ENCODE results near the gene INPP1.
"Not testable (repeated sequence)": the region's sequence is repeated elsewhere in the genome, so short reads cannot be mapped to it uniquely, and the experiment has no call there.

INPP1 gene

GRCh38 chr2:190308031-190308430 is 35.4 kb upstream of the INPP1 start:
- Histone ChIP-seq H4K20me1 (ENCODE audit: insufficient read depth, low read length, poor library complexity, severe bottlenecking) (no peaks in the 10 kb centered on the region), H3K9ac (ENCODE audit: low read depth, low read length, poor library complexity, severe bottlenecking) (no peak overlapping the region), H2AFZ (ENCODE audit: low read length) (no peak overlapping the region), H3K4me1 (ENCODE audit: insufficient read depth, low read length, poor library complexity, severe bottlenecking) (peaks cover 3% of the 10 kb centered on the region), H3K9me3 (ENCODE audit: insufficient read depth, low read depth, low read length) (no peaks in the 10 kb centered on the region), H3K4me2 (ENCODE audit: low read depth, low read length, poor library complexity, severe bottlenecking) (no peak overlapping the region), H3F3A (ENCODE audit: low read depth) (no peaks in the 10 kb centered on the region), H3K27me3 (ENCODE audit: insufficient read depth, low read length, poor library complexity, severe bottlenecking) (no peaks in the 10 kb centered on the region), H3K36me3 (ENCODE audit: insufficient read depth, low read length) (peaks cover 7% of the 10 kb centered on the region; the same call in 1 of the 2 replicates), H3K79me2 (ENCODE audit: insufficient read depth, low read length) (0 out of 2 replicates have a peak, but pooled peaks cover 10% of the 10 kb centered on the region), H3K4me3 (ENCODE audit: low read length, poor library complexity, severe bottlenecking) (no peak overlapping the region), H3K9me2 (replicated peaks; ENCODE audit: low read depth, low read length) (no peaks in the 10 kb centered on the region)
- TF ChIP-seq EZH2phosphoT487 (IDR thresholded peaks at IDR 0.05; ENCODE audit: borderline replicate concordance) (no peak), CTCF (conservative IDR thresholded peaks at IDR 0.05; ENCODE audit: low read length) (no peak)

GRCh38 chr2:190311893-190312634 is 31.3 kb upstream of the INPP1 start:
- Histone ChIP-seq H3F3A (ENCODE audit: low read depth) (no peaks in the 10 kb centered on the region), H3K9me2 (replicated peaks; ENCODE audit: low read depth, low read length) (no peaks in the 10 kb centered on the region), H3K27me3 (ENCODE audit: insufficient read depth, low read length, poor library complexity, severe bottlenecking) (no peaks in the 10 kb centered on the region), H2AFZ (ENCODE audit: low read length) (no peak overlapping the region), H3K4me1 (ENCODE audit: insufficient read depth, low read length, poor library complexity, severe bottlenecking) (peaks cover 21% of the 10 kb centered on the region), H3K79me2 (ENCODE audit: insufficient read depth, low read length) (peaks cover 28% of the 10 kb centered on the region), H4K20me1 (ENCODE audit: insufficient read depth, low read length, poor library complexity, severe bottlenecking) (no peaks in the 10 kb centered on the region), H3K9ac (ENCODE audit: low read depth, low read length, poor library complexity, severe bottlenecking) (no peak overlapping the region), H3K9me3 (ENCODE audit: insufficient read depth, low read depth, low read length) (no peaks in the 10 kb centered on the region), H3K36me3 (ENCODE audit: insufficient read depth, low read length) (peaks cover 7% of the 10 kb centered on the region; the same call in 1 of the 2 replicates), H3K4me3 (ENCODE audit: low read length, poor library complexity, severe bottlenecking) (no peak overlapping the region), H3K4me2 (ENCODE audit: low read depth, low read length, poor library complexity, severe bottlenecking) (no peak overlapping the region)
- no peak for TF ChIP-seq EZH2phosphoT487 (IDR thresholded peaks at IDR 0.05; ENCODE audit: borderline replicate concordance)
- TF ChIP-seq CTCF (conservative IDR thresholded peaks at IDR 0.05; ENCODE audit: low read length): no peak

- H3K27me3 ChIP-seq (ENCODE audit: insufficient read depth, low read length, poor library complexity, severe bottlenecking); H2AFZ ChIP-seq (ENCODE audit: low read length); H4K20me1 ChIP-seq (ENCODE audit: insufficient read depth, low read length, poor library complexity, severe bottlenecking); H3K36me3 ChIP-seq (ENCODE audit: insufficient read depth, low read length); H3K4me3 ChIP-seq (ENCODE audit: low read length, poor library complexity, severe bottlenecking); H3F3A ChIP-seq (ENCODE audit: low read depth); H3K4me2 ChIP-seq (ENCODE audit: low read depth, low read length, poor library complexity, severe bottlenecking); H3K9ac ChIP-seq (ENCODE audit: low read depth, low read length, poor library complexity, severe bottlenecking); H3K9me3 ChIP-seq (ENCODE audit: insufficient read depth, low read depth, low read length); H3K9me2 ChIP-seq (replicated peaks; ENCODE audit: low read depth, low read length): not testable (repeated sequence)
- Histone ChIP-seq H3K4me1 (ENCODE audit: insufficient read depth, low read length, poor library complexity, severe bottlenecking) (peaks cover 27% of the 10 kb centered on the region), H3K79me2 (ENCODE audit: insufficient read depth, low read length) (peaks cover 33% of the 10 kb centered on the region)
Observed at GRCh38 chr2:190312635-190313025, 30.8 kb upstream of the INPP1 start.

GRCh38 chr2:190313880-190314279 is 29.5 kb upstream of the INPP1 start:
- peaks cover 4% of the 10 kb centered on the region; the same call in 1 of the 2 replicates for H3K36me3 ChIP-seq (ENCODE audit: insufficient read depth, low read length)
- no peak overlapping the region for H3K9ac ChIP-seq (ENCODE audit: low read depth, low read length, poor library complexity, severe bottlenecking)
- no peaks in the 10 kb centered on the region for H3K9me2 ChIP-seq (replicated peaks; ENCODE audit: low read depth, low read length)
- no peaks in the 10 kb centered on the region for H3K9me3 ChIP-seq (ENCODE audit: insufficient read depth, low read depth, low read length)
- H3K4me1 ChIP-seq (ENCODE audit: insufficient read depth, low read length, poor library complexity, severe bottlenecking): peaks cover 37% of the 10 kb centered on the region
- no peak overlapping the region for H3K4me2 ChIP-seq (ENCODE audit: low read depth, low read length, poor library complexity, severe bottlenecking)
- H3K4me3 ChIP-seq (ENCODE audit: low read length, poor library complexity, severe bottlenecking): no peak overlapping the region
- no peak overlapping the region for H2AFZ ChIP-seq (ENCODE audit: low read length)
- no peaks in the 10 kb centered on the region for H3F3A ChIP-seq (ENCODE audit: low read depth)
- H4K20me1 ChIP-seq (ENCODE audit: insufficient read depth, low read length, poor library complexity, severe bottlenecking): no peaks in the 10 kb centered on the region
- no peak for TF ChIP-seq CTCF (conservative IDR thresholded peaks at IDR 0.05; ENCODE audit: low read length)
- no peak for TF ChIP-seq EZH2phosphoT487 (IDR thresholded peaks at IDR 0.05; ENCODE audit: borderline replicate concordance)
- H3K27me3 ChIP-seq (ENCODE audit: insufficient read depth, low read length, poor library complexity, severe bottlenecking): no peaks in the 10 kb centered on the region
- peaks cover 43% of the 10 kb centered on the region for H3K79me2 ChIP-seq (ENCODE audit: insufficient read depth, low read length)

All from Loucy (cell line).